ENCODE results near the gene SYTL4. TPM values are rescaled to one million over a fixed set of nuclear protein-coding genes. Genes with fewer than 3 reads are reported as not detected.
A peak's percentile ranks its signal among the peaks of the same experiment; 100 is the strongest.

Gene SYTL4
- polyA plus RNA-seq, 1 experiment, result 3.3 TPM

GRCh38 chrX:100649550-100650356, 82.2 kb downstream of the SYTL4 start:
- CTCF ChIA-PET, result interaction anchor here (1.1 to 2.1 kb wide), 5 partner anchors 13 to 35 kb away, joined by 3 to 9 read pairs (median 4); partner anchors contain the start of gene TSPAN6
- peak; percentile 75 for DNase-seq (ENCODE audit: low read depth)
- Histone ChIP-seq H3K4me3 (ENCODE audit: low read depth, low read length) (no peak overlapping the region), H3K36me3 (ENCODE audit: control insufficient read depth, insufficient read depth, low read length) (no peaks in the 10 kb centered on the region), H3K27me3 (ENCODE audit: control insufficient read depth, insufficient read depth, low read length) (no peaks in the 10 kb centered on the region)
- TF ChIP-seq CTCF (IDR thresholded peaks at IDR 0.05; ENCODE audit: insufficient read depth, low read depth, low read length), result no peak; the same call in 1 of the 2 replicates
- POLR2A ChIA-PET, result interaction anchor here (0.6 to 1.4 kb wide), 2 partner anchors 13 to 55 kb away, joined by 3 to 9 read pairs; partner anchors contain the start of gene TSPAN6

GRCh38 chrX:100648458-100649417, 83.2 kb downstream of the SYTL4 start:
- H3K27me3 ChIP-seq (ENCODE audit: control insufficient read depth, insufficient read depth, low read length), result no peaks in the 10 kb centered on the region
- ChIA-PET CTCF (interaction anchor here (1.2 to 2.1 kb wide), 6 partner anchors 12 to 137 kb away, joined by 3 to 9 read pairs (median 4); partner anchors contain the start of gene TSPAN6), POLR2A (interaction anchor here (1.4 kb wide), 1 partner anchor 12 kb away, joined by 9 read pairs; the partner anchor contains the start of gene TSPAN6)
- H3K36me3 ChIP-seq (ENCODE audit: control insufficient read depth, insufficient read depth, low read length), result no peaks in the 10 kb centered on the region
- H3K4me3 ChIP-seq (ENCODE audit: low read depth, low read length), result no peak overlapping the region
- DNase-seq (ENCODE audit: low read depth), result peak; percentile 70
- TF ChIP-seq CTCF (IDR thresholded peaks at IDR 0.05; ENCODE audit: insufficient read depth, low read depth, low read length), result no peak

GRCh38 chrX:100647739-100648138, 84.2 kb downstream of the SYTL4 start:
- ChIA-PET POLR2A (no interaction called here), CTCF (interaction anchor here (1.2 to 2.3 kb wide), 4 partner anchors 9 to 136 kb away, joined by 3 to 8 read pairs (median 4); no protein-coding TSS in a partner anchor)
- no peaks in the 10 kb centered on the region for H3K36me3 ChIP-seq (ENCODE audit: control insufficient read depth, insufficient read depth, low read length)
- no peaks in the 10 kb centered on the region for H3K27me3 ChIP-seq (ENCODE audit: control insufficient read depth, insufficient read depth, low read length)
- no peak for DNase-seq (ENCODE audit: low read depth)
- no peak overlapping the region for H3K4me3 ChIP-seq (ENCODE audit: low read depth, low read length)
- no peak for TF ChIP-seq CTCF (IDR thresholded peaks at IDR 0.05; ENCODE audit: insufficient read depth, low read depth, low read length)

GRCh38 chrX:100647095-100647494, 84.8 kb downstream of the SYTL4 start:
- CTCF ChIA-PET, result interaction anchor here (1.1 to 2.3 kb wide), 5 partner anchors 8 to 135 kb away, joined by 3 to 8 read pairs (median 4); no protein-coding TSS in a partner anchor
- Histone ChIP-seq H3K36me3 (ENCODE audit: control insufficient read depth, insufficient read depth, low read length) (no peaks in the 10 kb centered on the region), H3K4me3 (ENCODE audit: low read depth, low read length) (no peak overlapping the region), H3K27me3 (ENCODE audit: control insufficient read depth, insufficient read depth, low read length) (no peaks in the 10 kb centered on the region)
- POLR2A ChIA-PET, result no interaction called here
- no peak for DNase-seq (ENCODE audit: low read depth)
- peak; percentile 10; the same call in 1 of the 2 replicates for TF ChIP-seq CTCF (IDR thresholded peaks at IDR 0.05; ENCODE audit: insufficient read depth, low read depth, low read length)

Measured in BJ (cell line).